Calu3 (cell line): ENCODE results near the gene MAP4K1. TPM values are rescaled to one million over a fixed set of nuclear protein-coding genes. Genes with fewer than 3 reads are reported as not detected.

Experiments used
- BruUV-seq: library from RNA; stranded (reverse); fragments of 400-500 nt; replicated peaks from 2 replicates; lab custom pipeline; 2021; lab: Mats Ljungman, UMichigan
- CTCF ChIA-PET: fragments of 300-600 bp; sonication (Branson Sonifier 250); formaldehyde crosslinking; loops from one replicate; lab custom pipeline; 2022; ENCODE audit warnings: antibody characterized with exemption; lab: Charles Lee
- DNase-seq: peaks from one replicate; pipeline ENCODE4 v3.0.0; 2022
- H3K27ac Mint-ChIP-seq: one replicate; pipeline ENCODE4 v1.8.0; 2022; ENCODE audit warnings: mixed read lengths; ENCODE audit not compliant: unreplicated experiment
- H3K27me3 Mint-ChIP-seq: one replicate; pipeline ENCODE4 v1.8.0; 2022; ENCODE audit warnings: mixed read lengths; ENCODE audit not compliant: unreplicated experiment
- H3K36me3 Mint-ChIP-seq: one replicate; pipeline ENCODE4 v1.8.0; 2022; ENCODE audit warnings: mild to moderate bottlenecking, moderate library complexity, mixed read lengths; ENCODE audit not compliant: insufficient read depth, unreplicated experiment
- H3K4me1 Mint-ChIP-seq: one replicate; pipeline ENCODE4 v1.8.0; 2022; ENCODE audit warnings: mild to moderate bottlenecking, low read depth, mixed read lengths; ENCODE audit not compliant: unreplicated experiment
- H3K4me3 Mint-ChIP-seq: one replicate; pipeline ENCODE4 v1.8.0; 2022; ENCODE audit warnings: mild to moderate bottlenecking, low read depth, moderate library complexity, mixed read lengths; ENCODE audit not compliant: unreplicated experiment
- H3K9me3 Mint-ChIP-seq: one replicate; pipeline ENCODE4 v1.8.0; 2022; ENCODE audit warnings: low read depth, mixed read lengths; ENCODE audit not compliant: unreplicated experiment
- CTCF ChIP-seq: fragments of 200-600 bp; IDR thresholded peaks from one replicate; pipeline ENCODE4 v1.8.0; 2022; ENCODE audit warnings: antibody characterized with exemption; ENCODE audit not compliant: unreplicated experiment
- intact Hi-C: fragments of 100-400 bp; cut with micrococcal nuclease; formaldehyde crosslinking; loops from one replicate; pipeline ENCODE4 v1.10.0; 2022; ENCODE audit not compliant: unreplicated experiment
- total RNA-seq: library from RNA; stranded (reverse); gene quantifications from 2 replicates; pipeline ENCODE4 v1.2.3, GENCODE V29; 2022

The MAP4K1 gene
- total RNA-seq, 1 experiment from 2014 or later, result not detected

GRCh38 chr19:38639679-38640078, 21.9 kb upstream of the MAP4K1 start:
- intact Hi-C loops, result loop anchor here (5.0 kb wide), 1 partner anchor 293 kb away; the partner anchor contains the start of genes MRPS12 and SARS2
- no peak for DNase-seq
- no peak overlapping the region for H3K4me3 Mint-ChIP-seq
- CTCF ChIA-PET, result interaction anchor here (0.6 to 0.9 kb wide), 2 partner anchors 54 to 219 kb away, joined by 3 to 5 read pairs; no protein-coding TSS in a partner anchor
- no peaks in the 10 kb centered on the region for H3K9me3 Mint-ChIP-seq
- peaks cover 34% of the 10 kb centered on the region for H3K4me1 Mint-ChIP-seq
- H3K27ac Mint-ChIP-seq, result no peak overlapping the region
- no peaks in the 10 kb centered on the region for H3K27me3 Mint-ChIP-seq
- TF ChIP-seq CTCF, result no peak
- no TSS peak for BruUV-seq
- H3K36me3 Mint-ChIP-seq, result peaks cover 42% of the 10 kb centered on the region

GRCh38 chr19:38638461-38638860, 20.7 kb upstream of the MAP4K1 start:
- DNase-seq, result no peak
- no peaks in the 10 kb centered on the region for H3K27me3 Mint-ChIP-seq
- intact Hi-C loops, result loop anchor here (5.0 kb wide), 1 partner anchor 294 kb away; the partner anchor contains the start of genes MRPS12 and SARS2
- BruUV-seq, result TSS peak; percentile 13
- H3K4me1 Mint-ChIP-seq, result peaks cover 38% of the 10 kb centered on the region
- H3K36me3 Mint-ChIP-seq, result peaks cover 47% of the 10 kb centered on the region
- H3K27ac Mint-ChIP-seq, result no peak overlapping the region
- CTCF ChIA-PET, result interaction anchor here (2.1 kb wide), 1 partner anchor 9 kb away, joined by 12 read pairs; the partner anchor contains the start of gene ACTN4
- no peak overlapping the region for H3K4me3 Mint-ChIP-seq
- no peaks in the 10 kb centered on the region for H3K9me3 Mint-ChIP-seq
- no peak for TF ChIP-seq CTCF

GRCh38 chr19:38635483-38636399, 18.0 kb upstream of the MAP4K1 start:
- Mint-ChIP-seq H3K4me1 (peaks cover 52% of the 10 kb centered on the region), H3K36me3 (peaks cover 70% of the 10 kb centered on the region), H3K27me3 (no peaks in the 10 kb centered on the region), H3K9me3 (no peaks in the 10 kb centered on the region), H3K4me3 (no peak overlapping the region), H3K27ac (peak overlapping the region; percentile 89)
- no peak for DNase-seq
- no TSS peak for BruUV-seq
- no peak for TF ChIP-seq CTCF
- CTCF ChIA-PET, result interaction anchor here (0.8 to 2.7 kb wide), 6 partner anchors 12 to 233 kb away, joined by 3 to 19 read pairs (median 5); partner anchors contain the start of genes ACTN4, EIF3K and FAM98C
- intact Hi-C loops, result loop anchor here (2.0 to 5.0 kb wide), 3 partner anchors 121 to 297 kb away; partner anchors contain the start of genes FAM98C, MRPS12 and SARS2

GRCh38 chr19:38634757-38635482, 17.2 kb upstream of the MAP4K1 start:
- DNase-seq, result peak; percentile 87
- Mint-ChIP-seq H3K4me3 (no peak overlapping the region), H3K4me1 (peaks cover 54% of the 10 kb centered on the region), H3K27ac (peak overlapping the region; percentile 52), H3K9me3 (no peaks in the 10 kb centered on the region), H3K36me3 (peaks cover 76% of the 10 kb centered on the region), H3K27me3 (no peaks in the 10 kb centered on the region)
- peak; percentile 96 for TF ChIP-seq CTCF
- intact Hi-C loops, result loop anchor here (1.0 to 5.0 kb wide), 3 partner anchors 91 to 297 kb away; partner anchors contain the start of genes MRPS12 and SARS2
- CTCF ChIA-PET, result interaction anchor here (0.6 to 2.2 kb wide), 22 partner anchors 10 to 491 kb away, joined by 3 to 21 read pairs (median 4); partner anchors contain the start of genes ACTN4, EIF3K, FAM98C and PAK4
- no TSS peak for BruUV-seq
